Mesodermal cell (in vitro differentiated cells): Measurements from ENCODE around the gene DGKG. TPM values are rescaled to one million over a fixed set of nuclear protein-coding genes. Genes with fewer than 3 reads are reported as not detected.

ENCODE experiments used
- H3K27ac ChIP-seq: 2 replicates; pipeline ENCODE4 v1.7.0; 2013; ENCODE audit warnings: mild to moderate bottlenecking, low read depth, low read length, moderate library complexity; ENCODE audit not compliant: severe bottlenecking
- H3K36me3 ChIP-seq: 2 replicates; pipeline ENCODE4 v1.7.1; 2013; ENCODE audit warnings: mild to moderate bottlenecking, low read length, moderate library complexity; ENCODE audit not compliant: control insufficient read depth, insufficient read depth
- H3K4me1 ChIP-seq: one replicate; pipeline ENCODE4 v1.7.1; 2013; ENCODE audit warnings: mild to moderate bottlenecking, low read length; ENCODE audit not compliant: insufficient read depth, control insufficient read depth, poor library complexity, severe bottlenecking
- H3K4me3 ChIP-seq: 2 replicates; pipeline ENCODE4 v1.7.0; 2013; ENCODE audit warnings: low read length, control low read depth, mild to moderate bottlenecking; ENCODE audit not compliant: insufficient read depth, poor library complexity, severe bottlenecking; ENCODE audit errors: extremely low read depth
- H3K9me3 ChIP-seq: 2 replicates; pipeline ENCODE4 v1.7.1; 2013; ENCODE audit warnings: mild to moderate bottlenecking, low read length, moderate library complexity; ENCODE audit not compliant: control insufficient read depth
- WGBS, 2 experiments: methylation state at CpG; one replicate each; pipeline ENCODE4 v1.1.5; 2013; ENCODE audit warnings: missing lambda C conversion rate in 2 of 2; ENCODE audit not compliant: insufficient coverage in 2 of 2; 5-methylcytosine and 5-hydroxymethylcytosine counted together
- polyA plus RNA-seq, 2 experiments: library from polyadenylated mRNA; stranded (reverse); fragments of 50-300 nt; gene quantifications; one replicate each; pipeline ENCODE4 v1.2.3, GENCODE V29; 2013

DGKG gene
- polyA plus RNA-seq (2013, experiment 1 of 2) = 0.81 TPM
- polyA plus RNA-seq (2013, experiment 2 of 2) = 0.91 TPM

DNA sequence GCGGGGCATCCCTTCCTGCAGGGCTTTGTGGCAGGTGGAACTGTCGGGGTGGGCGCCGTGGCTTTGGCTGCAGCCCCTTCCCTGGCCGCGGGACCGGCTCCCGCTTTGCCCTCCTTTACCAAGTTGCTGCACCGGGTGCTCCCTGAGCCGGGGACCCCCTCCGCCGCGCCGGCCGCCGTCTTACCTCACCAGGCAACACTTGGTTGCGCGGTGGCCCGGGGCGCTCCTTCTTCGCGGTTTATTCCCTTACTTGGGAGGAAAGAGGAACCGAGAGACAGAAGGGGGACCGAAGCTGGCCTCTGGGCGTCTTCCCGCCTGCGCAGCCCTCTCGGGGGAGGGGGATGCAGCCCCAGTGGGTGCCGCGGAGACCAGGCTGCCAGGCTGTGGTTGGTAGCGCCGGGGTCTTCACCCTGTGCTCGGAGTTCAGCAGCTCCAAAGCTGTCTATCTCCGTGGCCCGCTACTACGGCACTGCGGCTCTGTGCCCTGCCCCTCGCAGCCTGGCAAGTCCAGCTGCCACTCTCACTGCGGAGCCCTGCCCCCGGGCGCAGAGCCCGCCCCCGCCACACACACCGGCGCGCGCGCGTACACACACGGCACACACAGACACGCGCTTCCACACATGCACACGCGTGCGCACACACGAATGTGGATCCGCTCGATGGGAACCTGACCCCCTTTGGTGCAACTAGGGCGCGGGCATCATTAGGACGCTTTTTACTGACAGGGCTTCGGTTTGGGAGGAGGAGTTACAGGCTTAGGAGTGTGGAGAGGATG, at the start of gene DGKG:
TSS of gene DGKG (minus strand) at position 473 of the 775 bp plus-strand sequence. CDS start 41,775 bp downstream, outside the sequence.
- Histone ChIP-seq H3K27ac (no peak within 1 kb of the TSS), H3K36me3 (no peaks in the 10 kb centered on the region), H3K9me3 (no peaks in the 10 kb centered on the region), H3K4me3 (peak within 1 kb of the TSS; percentile 26), H3K4me1 (peaks cover 21% of the 10 kb centered on the region)
- 2 to 3% methylated on average over 35 to 42 of the region's 62 CpGs for WGBS, 2 experiments

DNA sequence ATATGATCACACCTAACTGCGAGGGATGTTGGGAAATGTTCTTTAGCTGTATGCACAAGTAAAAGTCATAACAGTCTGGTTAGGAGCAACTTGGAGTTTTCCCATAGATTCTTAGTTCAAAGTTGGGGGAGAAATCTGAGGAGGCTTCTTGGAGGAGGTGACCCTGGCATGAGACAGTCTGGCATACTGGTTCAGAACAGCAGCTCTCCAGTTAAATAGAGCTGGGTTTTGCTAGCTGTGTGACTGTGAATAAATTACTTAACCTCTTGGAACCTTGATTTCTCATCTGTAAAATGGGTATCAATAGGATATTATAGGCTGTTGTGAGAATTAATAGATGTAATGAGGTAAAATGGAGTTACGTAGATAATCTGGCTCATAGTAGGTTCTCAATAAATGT, 49.1 kb upstream of the DGKG start:
- Histone ChIP-seq H3K36me3 (no peaks in the 10 kb centered on the region), H3K9me3 (no peaks in the 10 kb centered on the region), H3K27ac (no peak overlapping the region), H3K4me3 (no peak overlapping the region), H3K4me1 (peaks cover 18% of the 10 kb centered on the region)
- 92 to 100% methylated on average over 1 of the region's 2 CpGs for WGBS, 2 experiments

DNA sequence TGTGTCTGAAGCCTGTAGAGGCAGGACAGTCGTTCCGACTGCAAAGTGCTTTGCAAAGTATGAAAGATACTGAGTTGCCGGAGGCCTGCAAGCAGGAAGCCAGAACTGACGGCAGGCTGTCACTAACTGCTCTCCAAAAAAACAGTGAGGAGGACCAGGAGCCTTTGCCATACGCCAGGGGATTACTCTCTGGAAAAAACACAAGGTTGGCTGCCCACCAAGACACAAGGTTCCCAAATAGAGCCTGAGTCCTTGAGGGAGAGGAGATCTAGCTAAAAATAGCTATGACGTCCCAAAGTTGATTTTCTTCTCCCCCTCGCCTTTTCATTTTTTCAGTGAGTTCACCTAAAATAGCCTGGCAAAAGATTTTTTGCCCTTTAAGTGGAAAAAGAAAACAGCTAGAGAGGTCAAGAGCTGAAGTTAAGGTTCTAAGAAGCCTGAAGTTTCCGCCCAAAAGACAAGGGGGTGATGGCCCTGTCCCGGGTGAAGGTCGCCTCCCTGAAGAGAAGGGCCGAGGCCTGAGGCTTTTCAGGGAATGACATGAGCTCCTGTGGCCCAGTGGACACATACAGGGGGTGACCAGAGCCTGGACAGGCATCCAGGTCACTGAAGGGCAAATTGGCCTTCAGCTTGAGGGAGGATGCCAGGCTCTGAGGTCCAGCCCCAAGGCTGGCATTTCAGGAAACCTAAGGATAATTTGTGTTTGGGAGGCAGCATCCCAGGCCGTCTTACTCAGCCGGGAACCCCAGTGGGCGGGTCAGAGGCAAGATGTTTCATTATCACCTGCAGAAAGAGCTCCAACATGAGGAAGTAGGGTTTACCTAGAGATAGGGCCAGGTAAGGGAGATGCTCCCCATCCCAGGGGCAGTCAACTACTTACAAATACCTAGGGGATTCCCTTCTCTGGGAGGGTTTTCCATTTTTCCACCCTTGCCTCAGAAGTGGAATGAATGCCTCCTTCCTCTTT, 44.9 kb upstream of the DGKG start:
- H3K4me1 ChIP-seq = no peaks in the 10 kb centered on the region
- H3K4me3 ChIP-seq = no peak overlapping the region
- no peak overlapping the region for H3K27ac ChIP-seq
- no peaks in the 10 kb centered on the region for H3K9me3 ChIP-seq
- H3K36me3 ChIP-seq = no peaks in the 10 kb centered on the region
- WGBS, 2 experiments = 81 to 94% methylated on average over 10 to 12 of the region's 14 CpGs

DNA sequence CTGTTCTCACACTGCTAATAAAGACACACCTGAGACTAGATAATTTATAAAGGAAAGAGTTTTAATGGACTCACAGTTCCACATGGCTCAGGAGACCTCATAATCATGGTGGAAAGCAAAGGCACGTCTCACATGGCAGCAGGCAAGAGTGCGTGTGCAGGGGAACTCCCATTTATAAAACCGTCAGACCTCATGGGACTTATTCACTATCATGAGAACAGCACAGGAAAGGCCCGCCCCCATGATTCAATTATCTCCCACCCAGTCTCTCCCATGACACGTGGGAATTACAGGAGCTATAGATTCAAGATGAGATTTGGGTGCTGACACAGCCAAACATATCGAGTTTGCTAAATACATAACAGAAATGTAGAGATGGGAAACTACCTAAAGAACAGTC, 39.5 kb upstream of the DGKG start:
- no peak overlapping the region for H3K27ac ChIP-seq
- WGBS, 2 experiments = 83 to 89% methylated on average over 4 to 5 of the region's 6 CpGs
- peaks cover 6% of the 10 kb centered on the region for H3K4me1 ChIP-seq
- H3K36me3 ChIP-seq = no peaks in the 10 kb centered on the region
- H3K4me3 ChIP-seq = no peak overlapping the region
- H3K9me3 ChIP-seq = no peaks in the 10 kb centered on the region

DNA sequence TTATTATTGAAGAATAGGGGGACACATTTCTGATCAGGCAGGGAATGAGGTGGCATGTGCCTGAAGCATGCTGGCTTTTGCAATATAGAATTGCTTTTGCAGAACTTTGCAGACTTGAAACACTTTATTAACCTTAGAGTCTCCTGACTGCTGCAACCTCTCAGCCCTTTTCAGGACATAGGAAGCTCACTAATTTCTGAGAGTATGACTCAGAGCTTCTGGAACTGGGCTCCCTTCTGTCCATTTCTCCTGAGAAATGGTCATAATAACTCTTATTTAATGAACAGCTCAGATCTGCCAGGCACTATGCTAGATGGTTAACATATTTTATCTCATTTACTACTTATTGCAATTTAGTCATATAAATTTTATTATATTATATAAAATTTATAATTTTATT, 38.6 kb upstream of the DGKG start:
- Histone ChIP-seq H3K4me3 (no peak overlapping the region), H3K27ac (no peak overlapping the region), H3K4me1 (peaks cover 6% of the 10 kb centered on the region), H3K9me3 (no peaks in the 10 kb centered on the region), H3K36me3 (no peaks in the 10 kb centered on the region)

DNA sequence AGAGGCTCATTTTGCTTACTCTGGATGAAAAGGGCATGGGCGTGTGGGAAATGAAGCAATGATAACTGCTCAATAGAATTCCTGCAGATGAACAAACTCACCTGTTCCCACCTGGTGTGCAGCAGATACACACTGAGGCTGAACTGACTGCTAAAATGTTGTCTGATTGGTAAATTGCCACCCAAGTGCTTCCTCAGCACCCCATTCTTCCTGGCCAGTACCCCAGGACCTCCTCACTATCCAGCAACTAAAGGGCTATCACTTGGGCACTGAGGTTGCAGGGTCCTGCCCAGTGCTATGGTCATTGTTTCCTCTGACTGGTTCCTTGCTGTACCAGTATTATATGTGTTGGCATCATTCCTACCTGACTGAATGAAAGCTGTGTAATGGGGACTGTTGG, 38.0 kb upstream of the DGKG start:
- Histone ChIP-seq H3K9me3 (no peaks in the 10 kb centered on the region), H3K4me1 (peaks cover 6% of the 10 kb centered on the region), H3K36me3 (no peaks in the 10 kb centered on the region), H3K27ac (no peak overlapping the region), H3K4me3 (no peak overlapping the region)
- 80% methylated on average over 1 of the region's 1 CpG; no CpG with 5 or more reads in 1 of the 2 experiments for WGBS, 2 experiments

DNA sequence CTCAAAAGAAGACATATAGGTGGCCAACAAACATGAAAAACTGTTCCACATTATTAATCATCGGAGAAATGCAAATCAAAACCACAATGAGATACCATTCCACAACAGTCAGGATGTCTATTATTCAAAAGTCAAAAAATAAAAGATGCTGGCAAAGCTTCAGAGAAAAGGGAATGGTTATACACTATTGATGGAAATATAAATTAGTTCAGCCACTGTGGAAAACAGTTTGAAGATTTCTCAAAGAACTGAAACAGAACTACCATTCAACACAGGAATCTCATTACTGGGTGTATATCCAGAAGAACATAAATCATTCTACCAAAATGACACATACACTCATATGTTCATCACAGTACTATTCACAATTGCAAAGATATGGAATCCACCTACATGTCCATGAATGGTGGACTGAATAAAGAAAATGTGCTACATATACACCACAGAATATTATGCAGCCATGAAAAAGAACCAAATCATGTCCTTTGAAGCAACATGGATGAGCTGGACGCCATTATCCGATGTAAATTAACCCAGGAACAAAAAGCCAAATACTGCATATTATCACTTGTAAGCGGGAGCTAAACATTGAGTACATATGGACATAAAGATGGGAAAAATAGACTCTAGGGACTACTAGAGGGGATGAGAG, 32.7 kb upstream of the DGKG start:
- no peak overlapping the region for H3K27ac ChIP-seq
- 61 to 100% methylated on average over 1 to 3 of the region's 4 CpGs for WGBS, 2 experiments
- no peak overlapping the region for H3K4me3 ChIP-seq
- no peaks in the 10 kb centered on the region for H3K9me3 ChIP-seq
- no peaks in the 10 kb centered on the region for H3K36me3 ChIP-seq
- H3K4me1 ChIP-seq = no peaks in the 10 kb centered on the region

DNA sequence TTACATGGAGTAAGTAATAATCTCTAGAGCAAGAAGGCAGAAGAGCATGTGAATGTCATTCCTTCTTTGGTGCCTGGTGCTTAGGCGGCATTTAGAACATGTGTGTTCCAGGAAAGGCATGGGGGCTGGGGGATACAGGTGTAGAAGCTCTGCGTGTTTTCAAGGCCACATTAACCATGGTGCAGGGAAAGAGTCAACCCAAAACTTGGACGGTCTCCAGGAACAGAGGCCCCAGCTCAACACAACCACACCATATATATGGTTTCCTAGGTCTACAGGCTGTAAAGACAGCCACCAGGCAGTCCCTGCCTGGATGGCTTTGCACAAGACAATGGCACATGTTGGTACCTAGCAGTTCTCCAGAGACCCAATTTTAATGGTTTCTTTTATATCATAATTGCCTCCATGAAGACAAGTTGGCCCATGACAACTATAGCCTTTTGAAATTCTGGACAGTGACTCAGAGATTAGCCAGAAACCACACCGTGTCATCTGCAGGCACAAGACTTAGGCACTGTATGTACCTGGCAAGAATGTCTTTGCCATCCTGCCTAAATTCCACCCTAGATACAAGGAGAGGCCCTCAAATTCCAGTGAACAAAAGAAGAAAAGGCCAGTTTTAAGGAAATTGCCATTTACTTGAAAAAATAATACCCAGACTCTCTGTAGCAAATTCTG, 25.0 kb upstream of the DGKG start:
- WGBS, 2 experiments = 96 to 100% methylated on average over 2 to 4 of the region's 4 CpGs
- Histone ChIP-seq H3K36me3 (no peaks in the 10 kb centered on the region), H3K4me1 (no peaks in the 10 kb centered on the region), H3K27ac (no peak overlapping the region), H3K4me3 (no peak overlapping the region), H3K9me3 (no peaks in the 10 kb centered on the region)

DNA sequence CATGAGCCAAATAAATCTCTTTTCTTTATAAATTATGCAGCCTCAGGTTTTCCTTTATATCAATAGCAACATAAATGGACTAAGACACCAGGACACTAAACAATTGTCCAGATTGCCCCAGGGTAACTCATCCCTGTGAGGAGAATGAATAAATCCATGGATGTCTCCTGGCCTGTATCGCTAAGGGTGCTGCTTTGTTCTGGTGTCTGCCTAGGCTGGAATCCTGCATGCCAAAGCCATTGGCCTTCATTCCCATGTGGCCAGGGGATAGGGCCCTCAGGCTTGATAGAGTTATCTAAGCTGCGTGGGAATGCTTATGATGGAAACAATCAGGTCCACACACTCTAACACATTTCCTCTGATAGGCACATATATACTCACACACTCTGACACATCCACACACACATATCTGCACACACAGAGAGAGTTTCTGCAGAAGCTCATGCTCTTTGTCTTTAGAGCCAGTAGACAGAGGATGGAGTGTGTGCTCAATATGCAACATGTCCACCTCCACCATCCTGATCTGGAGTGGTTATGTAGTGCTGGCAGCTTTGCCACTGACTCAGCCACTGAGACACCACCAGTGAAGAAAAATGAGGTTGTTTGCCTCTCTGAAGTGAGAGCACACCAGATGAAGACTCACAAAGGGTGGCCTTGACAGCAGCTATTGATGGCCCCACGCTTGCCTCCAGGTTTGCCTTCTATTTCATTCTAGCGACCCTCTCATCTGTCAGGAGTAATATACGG, 24.0 kb upstream of the DGKG start:
- H3K36me3 ChIP-seq = no peaks in the 10 kb centered on the region
- no peaks in the 10 kb centered on the region for H3K9me3 ChIP-seq
- H3K4me3 ChIP-seq = no peak overlapping the region
- no peak overlapping the region for H3K27ac ChIP-seq
- H3K4me1 ChIP-seq = no peaks in the 10 kb centered on the region
- WGBS, 2 experiments = 89 to 100% methylated on average over 2 of the region's 5 CpGs
